ENCODE results near the gene RPL15.
"Not testable (repeated sequence)": the region's sequence is repeated elsewhere in the genome, so short reads cannot be mapped to it uniquely, and the experiment has no call there.

The RPL15 gene

GRCh38 chr3:23889950-23890349, 27.0 kb upstream of the RPL15 start:
- no peak for DNase-seq (ENCODE audit: low read depth)

GRCh38 chr3:23894254-23895061, 22.5 kb upstream of the RPL15 start:
- no peak for DNase-seq (ENCODE audit: low read depth)

- DNase-seq (ENCODE audit: low read depth): no peak
Observed at GRCh38 chr3:23895181-23895580, 21.8 kb upstream of the RPL15 start.

GRCh38 chr3:23900744-23901143, 16.2 kb upstream of the RPL15 start:
- DNase-seq (ENCODE audit: low read depth): no peak

GRCh38 chr3:23904545-23904944, 12.4 kb upstream of the RPL15 start:
- no peak for DNase-seq (ENCODE audit: low read depth)

- no peak for DNase-seq (ENCODE audit: low read depth)
Observed at GRCh38 chr3:23909341-23909740, 7.6 kb upstream of the RPL15 start.

- DNase-seq (ENCODE audit: low read depth): no peak
Observed at GRCh38 chr3:23911397-23911796, 5.5 kb upstream of the RPL15 start.

- not testable (repeated sequence) for DNase-seq (ENCODE audit: low read depth)
Observed at GRCh38 chr3:23912335-23912734, 4.6 kb upstream of the RPL15 start.

- no peak for DNase-seq (ENCODE audit: low read depth)
Observed at GRCh38 chr3:23913182-23913581, 3.8 kb upstream of the RPL15 start.

- no peak for DNase-seq (ENCODE audit: low read depth)
Observed at GRCh38 chr3:23913873-23914743, 2.8 kb upstream of the RPL15 start.

- DNase-seq (ENCODE audit: low read depth): no peak
Observed at GRCh38 chr3:23915537-23916108, 1.3 kb upstream of the RPL15 start.

GRCh38 chr3:23916152-23916885, 613 bp upstream of the RPL15 start:
- no peak for DNase-seq (ENCODE audit: low read depth)

- DNase-seq (ENCODE audit: low read depth): not testable (repeated sequence)
Observed at GRCh38 chr3:23917679-23918303, 859 bp downstream of the RPL15 start.

- not testable (repeated sequence) for DNase-seq (ENCODE audit: low read depth)
Observed at GRCh38 chr3:23918331-23918730, 1.4 kb downstream of the RPL15 start.

- DNase-seq (ENCODE audit: low read depth): no peak
Observed at GRCh38 chr3:23919628-23920027, 2.7 kb downstream of the RPL15 start.

- no peak for DNase-seq (ENCODE audit: low read depth)
Observed at GRCh38 chr3:23920151-23920655, 3.3 kb downstream of the RPL15 start.

- no peak for DNase-seq (ENCODE audit: low read depth)
Observed at GRCh38 chr3:23921052-23921511, 4.2 kb downstream of the RPL15 start.

- DNase-seq (ENCODE audit: low read depth): no peak
Observed at GRCh38 chr3:23923786-23924185, 6.9 kb downstream of the RPL15 start.

GRCh38 chr3:23926246-23926645, 9.3 kb downstream of the RPL15 start:
- no peak for DNase-seq (ENCODE audit: low read depth)

- DNase-seq (ENCODE audit: low read depth): no peak
Observed at GRCh38 chr3:23926736-23927135, 9.8 kb downstream of the RPL15 start.

GRCh38 chr3:23928524-23928923, 11.6 kb downstream of the RPL15 start:
- DNase-seq (ENCODE audit: low read depth): no peak
